Activated naive CD8-positive, alpha-beta T cell treated with anti-CD3 and anti-CD28 coated beads, Interleukin-2, amount 50 U/mL, for 24 hours (primary cell): Measurements from ENCODE around the gene BCR.
A peak's percentile ranks its signal among the peaks of the same experiment; 100 is the strongest.

ENCODE experiments used
- ATAC-seq: fragments of 150-1000 bp; cut with Tn5 transposase; one replicate; pipeline ENCODE4 v1.10.0; 2021
- DNase-seq: peaks from one replicate; pipeline ENCODE4 v3.0.0; 2021
- H3K27ac Mint-ChIP-seq: one replicate; pipeline ENCODE4 v1.8.0; 2021; ENCODE audit warnings: mild to moderate bottlenecking, mixed read lengths
- H3K27me3 Mint-ChIP-seq: one replicate; pipeline ENCODE4 v1.8.0; 2021; ENCODE audit warnings: mixed read lengths
- H3K36me3 Mint-ChIP-seq: one replicate; pipeline ENCODE4 v1.8.0; 2021; ENCODE audit warnings: low read depth, mixed read lengths
- H3K4me1 Mint-ChIP-seq: one replicate; pipeline ENCODE4 v1.8.0; 2021; ENCODE audit warnings: mixed read lengths
- H3K4me3 Mint-ChIP-seq: one replicate; pipeline ENCODE4 v1.8.0; 2021; ENCODE audit warnings: mild to moderate bottlenecking, moderate library complexity, mixed read lengths
- H3K9me3 Mint-ChIP-seq: one replicate; pipeline ENCODE4 v1.8.0; 2021; ENCODE audit warnings: mixed read lengths

BCR gene

DNA sequence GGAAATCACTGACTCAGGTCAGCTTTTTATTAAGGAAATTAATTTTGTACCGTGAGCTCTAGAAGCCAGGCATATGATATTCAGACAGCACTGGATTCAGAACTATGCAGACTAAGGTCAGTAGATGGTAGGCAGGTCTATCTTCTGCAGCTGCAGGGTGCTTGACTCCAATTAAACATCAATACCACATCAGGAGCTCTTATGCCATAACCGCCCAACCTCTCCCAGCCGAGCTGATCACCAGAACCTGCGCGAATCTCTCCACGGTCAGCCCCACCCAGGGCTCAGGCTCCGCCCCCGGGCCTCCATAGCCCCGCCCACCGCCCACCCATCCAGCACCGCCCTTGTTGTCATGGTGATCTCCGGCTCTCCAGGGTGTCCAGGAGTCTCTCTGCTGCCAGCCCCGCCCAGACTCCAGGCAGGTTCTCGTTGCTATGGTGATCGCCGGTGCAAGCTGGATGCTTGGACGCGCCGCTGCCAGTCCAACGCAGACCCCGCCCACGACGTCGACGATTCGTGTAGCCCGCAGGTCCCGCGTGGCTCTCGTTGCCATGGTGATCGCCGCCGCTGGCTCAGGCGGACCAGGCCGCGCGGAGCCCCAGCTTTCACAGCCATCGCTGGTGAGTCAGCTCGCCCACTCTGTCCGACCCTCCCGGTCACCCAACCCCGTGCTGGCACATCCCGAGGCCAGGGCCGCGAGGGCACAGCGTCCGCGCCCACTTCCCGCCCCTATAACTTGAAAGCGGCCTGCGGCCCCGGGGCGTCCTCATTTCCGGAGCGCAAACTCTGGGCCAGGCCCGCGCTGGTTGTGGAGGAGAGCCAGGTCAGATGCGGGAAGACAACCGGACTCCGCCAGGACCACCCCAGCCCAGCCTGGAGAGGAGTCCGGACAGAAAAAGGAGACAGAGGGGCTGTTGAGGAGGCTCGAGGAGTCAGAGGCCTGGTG is 35.1 kb upstream of the BCR start, which contains the start of gene RAB36:
Gene RAB36 (plus strand): TSS at position 546 of the 946 bp plus-strand sequence. CDS start 1,140 bp downstream, outside the sequence.
- Mint-ChIP-seq H3K9me3 (no peaks in the 10 kb centered on the region), H3K27ac (peak within 1 kb of the TSS; percentile 42), H3K4me3 (peak within 1 kb of the TSS; percentile 71), H3K36me3 (peaks cover 4% of the 10 kb centered on the region), H3K4me1 (peaks cover 43% of the 10 kb centered on the region), H3K27me3 (no peaks in the 10 kb centered on the region)
- peak; percentile 57 for ATAC-seq
- peak; percentile 84 for DNase-seq

DNA sequence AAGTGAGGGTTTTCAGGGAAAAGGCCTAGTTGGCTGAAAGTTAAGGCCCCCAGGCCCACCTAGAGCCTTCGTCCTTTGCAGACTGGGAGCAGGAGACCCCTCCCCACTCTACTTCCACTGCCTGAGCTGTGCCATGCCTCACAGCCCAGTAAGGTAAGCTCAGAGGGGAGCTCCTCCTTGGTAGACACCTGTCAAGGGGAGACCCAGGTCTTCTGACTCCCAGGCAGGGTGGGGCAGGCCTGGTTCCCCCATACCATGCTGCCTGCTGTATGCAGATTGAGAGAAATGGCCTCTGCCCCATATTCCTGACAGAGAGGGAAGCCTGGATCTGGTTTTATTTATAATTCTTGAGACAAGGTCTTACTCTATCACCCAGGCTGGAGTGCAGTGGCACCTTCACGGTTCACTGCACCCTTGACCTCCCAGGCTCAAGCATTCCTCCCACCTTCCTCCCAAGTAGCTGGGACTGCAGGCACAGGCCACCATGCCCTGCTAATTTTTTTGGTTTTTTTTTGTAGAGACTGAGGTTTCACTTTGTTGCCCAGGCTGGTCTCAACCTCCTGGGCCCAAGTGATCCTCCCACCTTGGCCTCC is 34.3 kb upstream of the BCR start:
- Mint-ChIP-seq H3K36me3 (peaks cover 4% of the 10 kb centered on the region), H3K27me3 (no peaks in the 10 kb centered on the region), H3K9me3 (no peaks in the 10 kb centered on the region), H3K27ac (no peak overlapping the region), H3K4me1 (peaks cover 36% of the 10 kb centered on the region), H3K4me3 (no peak overlapping the region)
- DNase-seq = no peak
- ATAC-seq = no peak

DNA sequence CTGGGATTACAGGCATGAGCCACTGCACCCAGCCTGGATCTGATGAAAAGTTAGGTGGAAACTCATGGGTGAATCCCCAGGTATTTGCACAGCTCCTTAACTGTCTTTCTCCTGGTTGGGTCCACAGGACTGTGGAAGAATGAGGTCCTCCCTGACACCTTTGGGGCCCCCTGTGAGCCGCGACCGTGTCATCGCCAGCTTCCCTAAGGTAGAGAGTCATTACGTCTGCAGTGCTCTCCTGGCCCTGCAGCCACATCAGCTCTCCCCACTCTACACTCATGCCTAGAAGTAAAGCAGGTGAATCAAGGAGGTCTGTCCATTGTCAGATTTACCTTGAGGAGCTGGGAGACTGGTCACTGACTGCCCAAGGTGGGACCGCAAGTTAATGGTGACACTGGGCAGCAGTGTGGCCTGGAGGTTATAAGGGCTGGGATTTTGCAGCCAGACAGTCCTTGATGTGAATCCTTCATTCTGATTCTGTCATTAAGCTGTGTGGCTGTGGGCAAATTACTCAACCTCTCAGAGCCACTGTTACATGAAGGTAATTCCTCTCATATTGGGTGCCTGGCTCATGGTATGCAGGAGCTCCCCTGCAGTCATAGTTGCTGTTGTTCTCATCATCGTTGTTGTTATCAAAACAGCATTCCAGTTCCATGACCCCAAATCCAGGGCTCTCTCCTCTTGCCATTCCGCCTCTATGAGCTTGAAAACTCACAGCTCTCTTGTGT is 33.7 kb upstream of the BCR start:
- Mint-ChIP-seq H3K27me3 (no peaks in the 10 kb centered on the region), H3K4me1 (peaks cover 30% of the 10 kb centered on the region), H3K9me3 (no peaks in the 10 kb centered on the region), H3K4me3 (no peak overlapping the region), H3K27ac (no peak overlapping the region), H3K36me3 (peaks cover 4% of the 10 kb centered on the region)
- ATAC-seq (no peak), DNase-seq (no peak)

DNA sequence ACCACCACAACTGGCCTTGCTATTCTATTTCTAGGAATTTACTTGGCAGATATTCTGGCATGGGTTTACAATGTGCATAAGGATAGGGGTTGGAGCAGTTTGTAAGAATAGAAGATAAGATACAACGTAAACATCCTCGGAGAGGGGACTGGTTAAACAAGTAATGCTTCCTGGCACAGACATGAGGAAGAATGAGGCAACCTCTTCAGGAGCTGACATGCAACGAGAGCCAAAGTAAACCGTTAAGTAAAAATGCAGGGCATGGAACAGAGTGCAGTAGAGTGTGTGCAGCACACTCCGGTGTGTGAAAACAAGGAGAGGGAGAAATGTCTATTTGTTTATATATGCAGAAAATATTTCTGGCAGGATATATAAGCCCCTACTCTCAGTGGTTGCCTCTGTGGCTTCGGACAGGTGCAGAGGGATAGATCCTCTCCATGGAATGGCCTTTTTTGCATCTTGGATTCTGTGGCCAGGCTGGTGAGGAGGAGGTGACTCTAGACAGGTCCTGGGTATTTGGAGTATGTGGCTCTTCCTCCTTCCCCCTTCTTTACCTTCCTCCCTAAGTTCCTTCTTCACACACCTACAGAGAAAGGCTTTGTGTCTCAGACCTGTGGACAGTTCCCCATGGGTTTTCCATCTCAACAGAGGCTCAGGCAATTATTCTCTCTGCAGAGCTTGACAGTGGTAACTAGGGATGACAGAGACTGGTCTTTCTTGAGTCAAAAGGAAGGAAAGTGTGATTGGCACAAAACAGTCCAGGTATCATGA is 32.5 kb upstream of the BCR start:
- DNase-seq = no peak
- peaks cover 22% of the 10 kb centered on the region for H3K4me1 Mint-ChIP-seq
- H3K36me3 Mint-ChIP-seq = peaks cover 4% of the 10 kb centered on the region
- no peaks in the 10 kb centered on the region for H3K27me3 Mint-ChIP-seq
- H3K9me3 Mint-ChIP-seq = no peaks in the 10 kb centered on the region
- no peak overlapping the region for H3K4me3 Mint-ChIP-seq
- H3K27ac Mint-ChIP-seq = no peak overlapping the region
- no peak for ATAC-seq

DNA sequence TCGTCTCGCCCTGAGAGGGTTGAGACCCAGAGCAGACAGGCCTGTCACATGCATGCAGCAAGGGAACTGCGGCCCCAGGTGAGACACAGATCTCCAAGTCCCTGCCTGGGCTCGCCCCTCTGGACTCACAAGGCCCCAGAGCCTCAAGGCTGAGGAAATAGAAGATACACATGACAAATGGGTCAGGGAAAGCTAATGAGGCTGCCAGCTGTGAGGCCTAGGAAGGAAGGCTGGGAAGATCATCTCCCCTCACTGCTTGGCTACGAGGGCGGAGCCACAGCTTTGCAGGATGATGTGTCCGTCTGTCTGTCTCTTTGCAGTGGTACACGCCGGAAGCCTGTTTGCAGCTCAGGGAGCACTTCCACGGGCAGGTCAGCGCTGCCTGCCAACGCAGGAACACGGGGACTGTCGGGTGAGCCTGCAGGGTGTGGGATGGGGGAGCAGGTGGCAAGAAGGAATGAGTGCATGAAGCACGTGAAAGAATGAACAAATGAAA is 30.5 kb upstream of the BCR start:
- DNase-seq (no peak), ATAC-seq (no peak)
- peaks cover 2% of the 10 kb centered on the region for H3K36me3 Mint-ChIP-seq
- H3K9me3 Mint-ChIP-seq = no peaks in the 10 kb centered on the region
- peaks cover 18% of the 10 kb centered on the region for H3K4me1 Mint-ChIP-seq
- no peak overlapping the region for H3K4me3 Mint-ChIP-seq
- no peaks in the 10 kb centered on the region for H3K27me3 Mint-ChIP-seq
- no peak overlapping the region for H3K27ac Mint-ChIP-seq

DNA sequence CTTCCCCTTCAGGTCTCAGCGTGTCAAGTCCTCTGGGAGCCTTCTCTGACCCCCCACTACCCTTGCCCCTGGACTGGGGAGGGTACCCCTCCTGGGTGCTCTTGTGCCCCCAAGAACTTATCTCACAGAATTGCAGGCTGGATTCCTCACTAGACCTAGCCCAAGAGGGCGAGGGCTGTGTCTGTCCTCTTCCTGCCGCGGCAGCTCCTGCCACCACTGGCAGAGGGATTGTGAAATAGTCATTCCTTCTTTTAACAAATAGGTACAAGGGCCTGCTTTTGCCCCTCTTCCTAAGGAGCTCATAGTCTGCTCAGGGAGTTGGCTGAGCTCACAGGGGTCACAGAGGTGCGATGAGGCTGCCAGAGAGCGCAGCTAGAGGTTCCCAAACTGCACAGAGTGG is 29.5 kb upstream of the BCR start:
- Mint-ChIP-seq H3K27ac (no peak overlapping the region), H3K27me3 (no peaks in the 10 kb centered on the region), H3K4me1 (peaks cover 10% of the 10 kb centered on the region), H3K9me3 (no peaks in the 10 kb centered on the region), H3K4me3 (no peak overlapping the region), H3K36me3 (peaks cover 2% of the 10 kb centered on the region)
- DNase-seq (no peak), ATAC-seq (no peak)

DNA sequence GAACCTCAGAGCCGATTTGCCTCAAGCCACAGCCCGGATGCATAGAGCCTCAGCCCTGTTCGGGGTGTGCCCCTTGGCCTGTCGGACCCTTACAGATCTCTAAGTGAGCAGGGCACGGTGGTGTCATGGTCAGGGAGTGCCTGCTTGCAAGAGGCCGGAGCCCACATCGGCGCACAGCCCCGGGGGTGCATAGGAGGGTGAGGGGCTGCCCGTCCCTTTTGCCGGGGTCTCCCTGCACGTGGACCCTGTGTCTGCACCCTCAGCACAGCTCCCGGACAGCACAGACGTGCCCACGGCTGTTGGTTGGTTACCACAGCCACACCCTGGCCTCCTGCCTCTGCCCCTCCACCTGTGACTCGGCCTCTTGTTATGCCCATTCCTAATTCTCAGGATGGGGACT is 28.5 kb upstream of the BCR start:
- peaks cover 2% of the 10 kb centered on the region for H3K36me3 Mint-ChIP-seq
- no peak for ATAC-seq
- H3K4me1 Mint-ChIP-seq = peaks cover 10% of the 10 kb centered on the region
- H3K27me3 Mint-ChIP-seq = no peaks in the 10 kb centered on the region
- DNase-seq = no peak
- no peaks in the 10 kb centered on the region for H3K9me3 Mint-ChIP-seq
- H3K4me3 Mint-ChIP-seq = no peak overlapping the region
- H3K27ac Mint-ChIP-seq = no peak overlapping the region

DNA sequence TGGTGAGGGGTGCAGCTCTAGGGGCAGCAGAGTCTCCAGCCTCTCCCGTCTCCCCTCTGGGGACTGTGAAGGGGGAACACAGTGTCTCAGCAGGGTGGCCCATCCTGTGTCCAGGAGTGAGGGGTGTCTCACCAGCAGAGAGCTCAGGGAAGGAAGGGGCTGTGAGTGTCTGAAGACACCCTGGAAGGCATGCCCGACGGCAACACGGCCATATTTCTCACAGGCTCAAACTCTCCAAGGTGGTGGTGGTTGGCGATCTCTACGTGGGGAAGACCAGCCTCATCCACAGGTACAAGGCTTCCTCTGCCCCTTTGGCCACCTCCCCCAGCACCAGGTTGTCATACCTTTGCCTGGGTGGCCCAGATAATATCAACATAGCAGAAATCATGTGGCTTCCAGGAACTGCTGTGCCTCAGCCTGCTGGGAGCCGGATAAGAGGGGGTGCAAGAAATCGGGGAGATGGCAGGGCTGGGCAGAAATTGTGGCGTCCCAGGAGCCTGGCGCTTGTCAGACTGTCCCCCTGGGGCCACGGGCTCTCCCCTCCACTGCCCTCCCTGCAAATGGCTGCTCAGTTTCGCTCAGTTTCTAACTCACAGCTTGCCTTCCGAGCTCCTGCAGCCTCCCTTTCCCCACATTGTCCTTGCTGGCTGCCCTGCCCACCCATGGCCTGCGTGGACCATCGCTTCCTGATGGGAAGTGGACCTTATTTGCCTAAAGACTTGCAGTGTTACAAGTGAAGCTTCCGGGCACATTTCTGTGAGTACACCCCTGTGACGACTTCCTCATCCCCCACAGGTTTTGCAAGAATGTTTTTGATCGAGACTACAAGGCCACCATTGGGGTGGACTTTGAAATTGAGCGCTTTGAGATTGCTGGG is 27.8 kb upstream of the BCR start:
- Mint-ChIP-seq H3K27ac (peak overlapping the region; percentile 43), H3K36me3 (peaks cover 2% of the 10 kb centered on the region), H3K4me3 (no peak overlapping the region), H3K9me3 (no peaks in the 10 kb centered on the region), H3K27me3 (no peaks in the 10 kb centered on the region), H3K4me1 (peaks cover 10% of the 10 kb centered on the region)
- ATAC-seq (no peak), DNase-seq (no peak)

DNA sequence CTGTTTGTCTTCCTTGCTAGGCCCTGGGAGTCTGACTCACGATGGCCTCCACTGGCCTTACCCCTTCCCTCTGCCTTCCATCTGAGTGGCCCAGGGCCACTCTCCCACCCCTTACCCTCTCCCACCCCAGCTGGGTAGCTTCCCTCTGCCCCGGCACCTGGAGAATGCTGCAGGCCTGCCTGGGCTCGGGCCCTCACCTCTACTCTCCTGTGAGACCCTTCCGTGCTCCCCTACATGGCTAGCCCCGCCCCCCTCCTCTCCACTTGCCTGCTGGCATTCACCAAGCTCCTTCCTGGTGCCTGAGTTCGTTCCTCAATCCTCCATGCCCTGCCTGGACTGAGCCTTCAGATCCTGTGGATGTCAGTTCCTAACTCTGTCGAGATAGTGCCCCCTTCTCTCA is 26.3 kb upstream of the BCR start:
- no peaks in the 10 kb centered on the region for H3K9me3 Mint-ChIP-seq
- H3K4me1 Mint-ChIP-seq = peaks cover 10% of the 10 kb centered on the region
- no peaks in the 10 kb centered on the region for H3K27me3 Mint-ChIP-seq
- ATAC-seq (no peak), DNase-seq (no peak)
- H3K27ac Mint-ChIP-seq = no peak overlapping the region
- H3K36me3 Mint-ChIP-seq = peaks cover 2% of the 10 kb centered on the region
- no peak overlapping the region for H3K4me3 Mint-ChIP-seq

DNA sequence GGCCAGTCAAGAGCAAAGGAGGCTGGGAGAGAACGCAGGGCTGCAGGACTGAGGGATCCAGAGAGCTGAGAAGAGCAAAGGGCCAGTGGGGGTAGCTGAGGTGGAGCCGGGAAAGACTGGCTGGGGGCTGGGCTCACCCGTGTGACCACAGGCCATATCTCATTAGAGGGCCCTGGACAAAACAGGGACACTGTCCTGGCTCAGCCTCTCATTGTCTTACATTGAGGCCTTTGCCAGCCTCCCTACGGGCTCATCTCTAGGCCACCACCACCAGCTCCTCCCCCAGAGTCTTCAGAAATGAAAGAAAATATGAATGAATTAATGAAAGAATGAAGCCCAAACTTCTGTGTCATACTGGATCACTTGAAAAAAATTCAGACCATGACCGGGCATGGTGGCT is 25.8 kb upstream of the BCR start:
- H3K4me1 Mint-ChIP-seq = peaks cover 10% of the 10 kb centered on the region
- no peaks in the 10 kb centered on the region for H3K27me3 Mint-ChIP-seq
- no peak for DNase-seq
- ATAC-seq = no peak
- H3K4me3 Mint-ChIP-seq = no peak overlapping the region
- no peak overlapping the region for H3K27ac Mint-ChIP-seq
- H3K9me3 Mint-ChIP-seq = no peaks in the 10 kb centered on the region
- H3K36me3 Mint-ChIP-seq = peaks cover 2% of the 10 kb centered on the region

DNA sequence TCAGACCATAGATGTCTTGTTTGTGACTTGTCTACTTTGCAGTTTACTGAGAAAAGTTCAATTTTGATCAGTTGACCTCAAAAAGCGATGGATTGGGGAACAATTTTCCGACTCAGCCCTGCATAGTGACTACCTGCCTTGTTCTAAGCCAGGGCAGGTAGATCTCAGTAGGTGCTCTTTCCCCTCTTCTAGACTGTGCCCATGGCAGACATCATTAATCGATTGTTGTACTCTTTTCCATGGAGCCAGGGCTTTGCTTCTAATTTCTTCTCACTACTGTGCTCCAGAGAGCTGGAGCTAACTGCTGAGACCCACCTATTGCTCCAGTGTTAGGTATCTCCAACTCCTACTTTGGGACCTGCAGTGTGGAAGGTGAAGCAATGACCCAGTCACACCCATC is 25.2 kb upstream of the BCR start:
- no peak for ATAC-seq
- Mint-ChIP-seq H3K27me3 (no peaks in the 10 kb centered on the region), H3K36me3 (no peaks in the 10 kb centered on the region), H3K27ac (no peak overlapping the region), H3K4me3 (no peak overlapping the region), H3K4me1 (peaks cover 10% of the 10 kb centered on the region), H3K9me3 (no peaks in the 10 kb centered on the region)
- no peak for DNase-seq

DNA sequence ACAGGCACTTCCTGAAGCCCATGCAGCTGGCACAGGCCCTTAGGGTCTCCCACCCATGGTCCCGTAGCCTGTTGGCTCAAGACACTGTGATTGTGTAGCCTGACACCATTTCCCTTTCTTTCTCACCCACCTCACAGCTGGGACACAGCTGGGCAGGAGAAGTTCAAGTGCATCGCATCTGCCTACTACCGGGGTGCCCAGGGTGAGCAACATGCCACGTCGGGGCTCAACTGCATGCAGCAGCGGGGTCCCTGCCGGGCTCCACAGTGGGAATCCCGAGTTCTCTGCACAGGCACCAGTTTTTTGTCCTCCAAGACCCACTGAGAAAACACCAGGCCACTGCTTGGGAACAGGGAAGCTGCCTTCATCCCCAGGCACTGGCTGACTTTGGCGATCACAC is 24.5 kb upstream of the BCR start:
- no peak overlapping the region for H3K27ac Mint-ChIP-seq
- no peaks in the 10 kb centered on the region for H3K27me3 Mint-ChIP-seq
- H3K4me3 Mint-ChIP-seq = no peak overlapping the region
- H3K9me3 Mint-ChIP-seq = no peaks in the 10 kb centered on the region
- H3K4me1 Mint-ChIP-seq = peaks cover 10% of the 10 kb centered on the region
- no peaks in the 10 kb centered on the region for H3K36me3 Mint-ChIP-seq
- ATAC-seq (no peak), DNase-seq (no peak)

DNA sequence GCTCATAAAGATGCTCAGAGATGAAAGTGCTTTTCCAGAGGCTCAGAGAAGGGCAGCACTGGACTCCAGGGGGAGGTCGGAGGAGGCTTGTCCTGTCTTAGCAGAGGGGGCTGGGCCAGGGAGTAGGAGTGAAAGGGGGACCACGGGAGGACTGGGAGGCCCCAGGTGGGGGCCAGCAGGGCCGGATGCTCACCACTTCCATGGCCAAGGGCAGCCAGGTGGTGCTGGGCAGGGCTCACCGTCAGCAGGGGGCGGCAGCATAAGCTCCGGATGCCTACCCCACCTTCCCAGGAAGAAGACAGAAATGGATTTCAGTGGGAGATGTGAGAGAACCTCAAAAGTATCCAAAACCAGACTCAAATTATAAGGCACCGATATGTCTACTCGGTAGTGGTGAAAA is 24.0 kb upstream of the BCR start:
- Mint-ChIP-seq H3K4me1 (peaks cover 10% of the 10 kb centered on the region), H3K9me3 (no peaks in the 10 kb centered on the region), H3K27ac (no peak overlapping the region), H3K4me3 (no peak overlapping the region), H3K27me3 (no peaks in the 10 kb centered on the region), H3K36me3 (no peaks in the 10 kb centered on the region)
- DNase-seq (no peak), ATAC-seq (no peak)
